H9 (cell line): Measurements from ENCODE around the gene CORO1C. TPM values are rescaled to one million over a fixed set of nuclear protein-coding genes. Genes with fewer than 3 reads are reported as not detected.

Experiments
- DNase-seq: peaks from one replicate; pipeline ENCODE4 v3.0.0-alpha.2; 2017
- H2AFZ ChIP-seq: one replicate; pipeline ENCODE4 v1.6.1; 2013; ENCODE audit warnings: mild to moderate bottlenecking, low read length, control low read depth, moderate library complexity
- H2AK5ac ChIP-seq: 2 replicates; pipeline ENCODE4 v1.6.1; 2013; ENCODE audit warnings: low read length, control low read depth, mixed read lengths; ENCODE audit not compliant: insufficient read length
- H2BK120ac ChIP-seq: one replicate; pipeline ENCODE4 v1.6.1; 2013; ENCODE audit warnings: low read depth, mild to moderate bottlenecking, low read length, control low read depth, inconsistent platforms; ENCODE audit not compliant: poor library complexity, severe bottlenecking
- H2BK12ac ChIP-seq: 2 replicates; pipeline ENCODE4 v1.6.1; 2013; ENCODE audit warnings: low read length, control low read depth, mixed read lengths, low read depth; ENCODE audit not compliant: insufficient read length
- H2BK15ac ChIP-seq: 2 replicates; pipeline ENCODE4 v1.6.1; 2013; ENCODE audit warnings: low read depth, low read length, control low read depth
- H2BK20ac ChIP-seq: one replicate; pipeline ENCODE4 v1.6.1; 2013; ENCODE audit warnings: low read depth, mild to moderate bottlenecking, low read length, control low read depth, inconsistent platforms; ENCODE audit not compliant: poor library complexity, severe bottlenecking
- H2BK5ac ChIP-seq: 2 replicates; pipeline ENCODE4 v1.6.1; 2013; ENCODE audit warnings: low read length, control low read depth, mixed read lengths; ENCODE audit not compliant: insufficient read length
- H3K14ac ChIP-seq: 2 replicates; pipeline ENCODE4 v1.6.1; 2013; ENCODE audit warnings: low read length, control low read depth; ENCODE audit not compliant: insufficient read depth
- H3K18ac ChIP-seq: 2 replicates; pipeline ENCODE4 v1.6.1; 2013; ENCODE audit warnings: low read depth, mild to moderate bottlenecking, mixed read lengths, low read length, control low read depth; ENCODE audit not compliant: insufficient read length
- H3K23ac ChIP-seq: 2 replicates; pipeline ENCODE4 v1.6.1; 2013; ENCODE audit warnings: low read length, control low read depth, mixed read lengths, low read depth; ENCODE audit not compliant: insufficient read length
- H3K23me2 ChIP-seq: 2 replicates; pipeline ENCODE4 v1.6.1; 2013; ENCODE audit warnings: low read depth, mild to moderate bottlenecking, mixed read lengths, low read length, control low read depth; ENCODE audit not compliant: insufficient read length, poor library complexity, severe bottlenecking
- H3K27ac ChIP-seq: 2 replicates; pipeline ENCODE4 v1.5.1; 2013; ENCODE audit warnings: low read length, control low read depth, mixed read lengths, low read depth; ENCODE audit not compliant: insufficient read length
- H3K27me3 ChIP-seq: 2 replicates; pipeline ENCODE4 v1.6.1; 2013; ENCODE audit warnings: low read length, control low read depth, inconsistent platforms; ENCODE audit not compliant: insufficient read depth
- H3K4ac ChIP-seq: 2 replicates; pipeline ENCODE4 v1.6.1; 2013; ENCODE audit warnings: low read depth, mild to moderate bottlenecking, control low read depth, inconsistent platforms, low read length, moderate library complexity
- H3K4me1 ChIP-seq: 2 replicates; pipeline ENCODE4 v1.6.1; 2013; ENCODE audit warnings: low read length, control low read depth, inconsistent platforms; ENCODE audit not compliant: insufficient read depth
- H3K4me2 ChIP-seq: 2 replicates; pipeline ENCODE4 v1.6.1; 2013; ENCODE audit warnings: low read length, control low read depth, mixed read lengths; ENCODE audit not compliant: insufficient read length, insufficient read depth
- H3K56ac ChIP-seq: 2 replicates; pipeline ENCODE4 v1.6.1; 2013; ENCODE audit warnings: low read depth, mild to moderate bottlenecking, mixed read lengths, low read length, control low read depth; ENCODE audit not compliant: insufficient read length
- H3K79me1 ChIP-seq: 2 replicates; pipeline ENCODE4 v1.6.1; 2013; ENCODE audit warnings: low read depth, mild to moderate bottlenecking, moderate library complexity, low read length, control low read depth, inconsistent platforms; ENCODE audit not compliant: insufficient read depth, poor library complexity, severe bottlenecking
- H3K79me2 ChIP-seq: 2 replicates; pipeline ENCODE4 v1.6.1; 2013; ENCODE audit warnings: low read length, control low read depth, inconsistent platforms; ENCODE audit not compliant: insufficient read depth
- H3K9ac ChIP-seq: 2 replicates; pipeline ENCODE4 v1.6.1; 2013; ENCODE audit warnings: low read length, control low read depth, mixed read lengths; ENCODE audit not compliant: insufficient read length; ENCODE audit errors: extremely low read depth
- H3K9me3 ChIP-seq: one replicate; pipeline ENCODE4 v1.6.1; 2013; ENCODE audit warnings: low read depth, low read length, inconsistent platforms; ENCODE audit not compliant: control insufficient read depth
- H3T11ph ChIP-seq: one replicate; pipeline ENCODE4 v1.6.1; 2013; ENCODE audit warnings: mild to moderate bottlenecking, low read length, control low read depth, inconsistent platforms
- H4K20me1 ChIP-seq: one replicate; pipeline ENCODE4 v1.6.1; 2013; ENCODE audit not compliant: control insufficient read depth, insufficient read length, insufficient read depth
- H4K5ac ChIP-seq: 2 replicates; pipeline ENCODE4 v1.6.1; 2013; ENCODE audit warnings: low read depth, mild to moderate bottlenecking, mixed read lengths, low read length, control low read depth; ENCODE audit not compliant: insufficient read length
- H4K8ac ChIP-seq: replicated peaks from 2 replicates; pipeline ENCODE4 v1.6.1; 2013; ENCODE audit warnings: low read length, control low read depth, mixed read lengths, low read depth; ENCODE audit not compliant: insufficient read length
- H4K91ac ChIP-seq: 2 replicates; pipeline ENCODE4 v1.6.1; 2013; ENCODE audit warnings: low read depth, mild to moderate bottlenecking, moderate library complexity, mixed read lengths, low read length, control low read depth; ENCODE audit not compliant: insufficient read length
- H3K27ac Mint-ChIP-seq, 3 experiments: 2 replicates in 2 of 3; 3 replicates in 1 of 3; pipeline ENCODE4 v1.8.0; 2020 to 2021; ENCODE audit warnings: mixed read lengths in 3 of 3, mild to moderate bottlenecking in 1 of 3, moderate library complexity in 1 of 3
- H3K27me3 Mint-ChIP-seq: 2 replicates; pipeline ENCODE4 v1.8.0; 2021; ENCODE audit warnings: low read depth, mild to moderate bottlenecking, moderate library complexity, mixed read lengths
- H3K36me3 Mint-ChIP-seq, 3 experiments: 2 replicates in 2 of 3; 3 replicates in 1 of 3; pipeline ENCODE4 v1.8.0; 2020 to 2021; ENCODE audit warnings: low read depth in 3 of 3, mixed read lengths in 3 of 3; ENCODE audit not compliant: insufficient read depth in 1 of 3
- H3K4me1 Mint-ChIP-seq, 2 experiments: 2 replicates each; pipeline ENCODE4 v1.8.0; 2020; ENCODE audit warnings: mixed read lengths in 2 of 2
- H3K4me3 Mint-ChIP-seq, 2 experiments: 2 replicates in 1 of 2; 3 replicates in 1 of 2; pipeline ENCODE4 v1.8.0; 2020 to 2021; ENCODE audit warnings: mild to moderate bottlenecking in 2 of 2, mixed read lengths in 2 of 2, moderate library complexity in 1 of 2
- H3K9me3 Mint-ChIP-seq, 2 experiments: 2 replicates in 1 of 2; 3 replicates in 1 of 2; pipeline ENCODE4 v1.8.0; 2020; ENCODE audit warnings: mild to moderate bottlenecking in 2 of 2, mixed read lengths in 2 of 2, moderate library complexity in 1 of 2
- WGBS: extraction: QIAGEN DNeasy Blood & Tissue Kit; methylation state at CpG from one replicate; pipeline ENCODE4 v1.1.7; 2013; ENCODE audit warnings: missing lambda C conversion rate, low lambda C conversion rate, mixed read lengths; ENCODE audit not compliant: insufficient read length; ENCODE audit errors: extremely low coverage; 5-methylcytosine and 5-hydroxymethylcytosine counted together
- total RNA-seq: library from RNA; stranded (reverse); gene quantifications from 2 replicates; pipeline ENCODE4 v1.2.1, GENCODE V29; 2021
- TF ChIP-seq, protein P1 (sequence below): fragments of 200-600 bp; sonication (generic); conservative IDR thresholded peaks from 3 replicates; pipeline ENCODE4 v1.8.0; 2021; ENCODE audit warnings: antibody characterized with exemption, mild to moderate bottlenecking

CORO1C gene
- total RNA-seq, 1 experiment from 2014 or later, result 154 TPM

GRCh38 chr12:108622421-108622820, 108.9 kb downstream of the CORO1C start:
- Histone ChIP-seq H2AK5ac (no peak overlapping the region), H4K20me1 (peaks cover 2% of the 10 kb centered on the region), H3K9me3 (no peaks in the 10 kb centered on the region), H3K27ac (no peak overlapping the region), H3K56ac (no peak overlapping the region), H3K14ac (peak overlapping the region; percentile 62; the same call in 1 of the 2 replicates), H3K23me2 (no peaks in the 10 kb centered on the region), H4K8ac (peak overlapping the region; percentile 29), H4K5ac (no peak overlapping the region), H3K18ac (peak overlapping the region; percentile 45), H3K23ac (no peak overlapping the region), H2BK120ac (no peak overlapping the region), H2AFZ (no peak overlapping the region), H3K4ac (no peak overlapping the region), H2BK5ac (no peak overlapping the region), H3T11ph (no peak overlapping the region), H4K91ac (no peak overlapping the region), H2BK20ac (no peak overlapping the region), H3K79me1 (no peaks in the 10 kb centered on the region), H3K4me1 (peaks cover 3% of the 10 kb centered on the region; the same call in 1 of the 2 replicates), H3K4me2 (no peak overlapping the region), H2BK12ac (no peak overlapping the region), H3K79me2 (no peaks in the 10 kb centered on the region), H3K27me3 (no peaks in the 10 kb centered on the region), H3K9ac (no peak overlapping the region), H2BK15ac (no peak overlapping the region; the same call in 1 of the 2 replicates)
- Mint-ChIP-seq H3K4me1 (peaks cover 30 to 34% of the 10 kb centered on the region in 2 experiments), H3K4me3 (no peak overlapping the region; a peak in 1 of 5 replicates), H3K36me3 (peaks cover 0 to 2% (median 0%) of the 10 kb centered on the region in 3 experiments; a peak in 2 of 7 replicates), H3K27me3 (no peaks in the 10 kb centered on the region), H3K9me3 (no peaks in the 10 kb centered on the region; a peak in 2 of 5 replicates), H3K27ac (peak overlapping the region in 1 of 3 experiments; percentile 94; a peak in 2 of 7 replicates)
- DNase-seq, result peak; percentile 73
- no CpG with 5 or more reads among the region's 4 CpGs for WGBS
- TF ChIP-seq, protein P1, sequence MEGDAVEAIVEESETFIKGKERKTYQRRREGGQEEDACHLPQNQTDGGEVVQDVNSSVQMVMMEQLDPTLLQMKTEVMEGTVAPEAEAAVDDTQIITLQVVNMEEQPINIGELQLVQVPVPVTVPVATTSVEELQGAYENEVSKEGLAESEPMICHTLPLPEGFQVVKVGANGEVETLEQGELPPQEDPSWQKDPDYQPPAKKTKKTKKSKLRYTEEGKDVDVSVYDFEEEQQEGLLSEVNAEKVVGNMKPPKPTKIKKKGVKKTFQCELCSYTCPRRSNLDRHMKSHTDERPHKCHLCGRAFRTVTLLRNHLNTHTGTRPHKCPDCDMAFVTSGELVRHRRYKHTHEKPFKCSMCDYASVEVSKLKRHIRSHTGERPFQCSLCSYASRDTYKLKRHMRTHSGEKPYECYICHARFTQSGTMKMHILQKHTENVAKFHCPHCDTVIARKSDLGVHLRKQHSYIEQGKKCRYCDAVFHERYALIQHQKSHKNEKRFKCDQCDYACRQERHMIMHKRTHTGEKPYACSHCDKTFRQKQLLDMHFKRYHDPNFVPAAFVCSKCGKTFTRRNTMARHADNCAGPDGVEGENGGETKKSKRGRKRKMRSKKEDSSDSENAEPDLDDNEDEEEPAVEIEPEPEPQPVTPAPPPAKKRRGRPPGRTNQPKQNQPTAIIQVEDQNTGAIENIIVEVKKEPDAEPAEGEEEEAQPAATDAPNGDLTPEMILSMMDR, result no peak
